ENCODE data around the gene ZNF480.
"Not testable (repeated sequence)": the region's sequence is repeated elsewhere in the genome, so short reads cannot be mapped to it uniquely, and the experiment has no call there.

ZNF480 gene

GRCh38 chr19:52296773-52297600 lies at the start of gene ZNF480:
Gene ZNF480 (plus strand): TSS chr19:52297169. CDS start chr19:52300413, 3,244 bp downstream.
- in situ Hi-C loops (cut with MboI; ENCODE audit: low sequenced_read_pairs) = no loop called here

DNA sequence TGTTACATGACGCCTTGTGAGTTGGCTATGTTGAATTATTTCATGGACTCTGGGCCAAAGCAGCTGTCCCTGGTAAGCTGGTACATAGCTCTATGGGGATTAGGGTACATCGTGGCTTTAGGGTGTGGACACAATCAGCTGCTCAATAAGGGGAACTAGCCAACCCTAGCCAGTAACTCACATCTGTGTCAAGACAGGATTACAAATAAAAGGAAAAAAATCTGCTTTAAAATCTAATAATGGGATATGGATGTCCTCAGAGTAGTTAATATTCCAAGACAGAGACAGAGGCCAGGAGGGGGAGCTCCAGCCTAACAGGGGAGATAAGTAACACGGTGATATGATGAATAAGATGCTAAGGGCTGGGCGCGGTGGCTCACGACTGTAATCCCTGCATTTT lies 48.7 kb upstream of the ZNF480 start:
- in situ Hi-C loops (cut with MboI; ENCODE audit: low sequenced_read_pairs) = no loop called here

GRCh38 chr19:52258426-52258825 lies 38.5 kb upstream of the ZNF480 start:
- in situ Hi-C loops (cut with MboI; ENCODE audit: low sequenced_read_pairs) = no loop called here

DNA sequence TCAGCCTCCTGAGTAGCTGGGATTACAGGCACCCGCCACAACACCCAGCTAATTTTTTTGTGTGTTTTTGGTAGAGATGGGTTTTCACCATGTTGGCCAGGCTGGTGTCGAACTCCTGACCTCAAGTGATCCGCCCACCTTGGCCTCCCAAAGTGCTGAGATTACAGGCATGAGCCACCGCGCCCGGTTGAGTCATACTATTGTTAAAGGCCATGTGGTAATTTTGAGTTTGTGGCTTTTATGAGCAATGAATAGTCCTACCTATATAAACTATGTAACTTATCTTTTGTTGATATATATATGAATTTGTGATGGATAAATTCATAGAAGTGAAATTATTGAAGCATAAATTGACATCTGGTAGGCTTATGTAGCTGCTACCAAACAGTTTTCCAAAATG lies 31.4 kb upstream of the ZNF480 start:
- in situ Hi-C loops (cut with MboI; ENCODE audit: low sequenced_read_pairs) = not testable (repeated sequence)

GRCh38 chr19:52269338-52270261 lies 27.4 kb upstream of the ZNF480 start, which contains the start of gene ZNF766:
Gene ZNF766 (plus strand): TSS chr19:52269587. CDS start chr19:52269614, 27 bp downstream.
- in situ Hi-C loops (cut with MboI; ENCODE audit: low sequenced_read_pairs) = no loop called here

GRCh38 chr19:52270266-52270885 lies 26.6 kb upstream of the ZNF480 start:
- in situ Hi-C loops (cut with MboI; ENCODE audit: low sequenced_read_pairs) = no loop called here

- in situ Hi-C loops (cut with MboI; ENCODE audit: low sequenced_read_pairs) = no loop called here
These were observed 23.7 kb upstream of the ZNF480 start for GRCh38 chr19:52273301-52273700.

- in situ Hi-C loops (cut with MboI; ENCODE audit: low sequenced_read_pairs) = no loop called here
These were observed 22.8 kb upstream of the ZNF480 start for GRCh38 chr19:52274191-52274590.

DNA sequence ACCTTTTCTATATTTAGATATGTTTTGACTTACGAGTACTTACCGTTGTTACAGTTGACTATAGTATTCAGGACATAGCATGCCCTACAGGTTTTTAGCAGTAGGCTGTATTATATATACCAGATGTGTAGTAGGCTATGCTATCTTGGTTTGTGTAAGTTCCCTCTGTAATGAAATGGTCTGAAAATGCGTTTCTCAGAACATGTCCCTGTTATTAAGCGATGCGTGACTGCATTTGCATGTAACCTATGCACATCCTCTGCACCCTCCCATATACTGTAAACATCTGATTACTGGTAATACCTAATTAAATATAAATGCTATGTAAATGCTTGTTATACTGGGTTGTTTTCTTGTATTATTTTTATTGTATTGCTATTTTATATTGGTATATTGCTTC lies 21.0 kb upstream of the ZNF480 start:
- in situ Hi-C loops (cut with MboI; ENCODE audit: low sequenced_read_pairs) = no loop called here

DNA sequence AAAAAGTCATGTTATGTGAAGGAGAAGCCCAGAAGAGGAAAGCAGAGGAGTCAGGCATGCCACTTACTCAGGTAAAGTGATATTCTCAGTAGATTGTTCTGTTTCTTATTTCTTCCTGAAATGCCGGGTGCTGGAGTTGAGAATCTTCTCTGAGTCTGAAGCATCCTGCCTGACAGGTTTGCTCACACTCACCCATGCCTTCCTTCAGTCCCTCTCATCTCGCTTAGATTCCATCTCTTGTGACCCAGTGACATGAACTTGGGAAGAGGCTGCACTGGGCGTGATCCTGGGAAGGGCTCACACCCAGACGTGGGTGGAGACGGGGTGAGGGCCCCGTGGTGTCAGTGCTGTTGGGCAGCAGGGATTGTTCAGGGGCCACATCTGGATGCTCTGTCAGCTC lies 19.5 kb upstream of the ZNF480 start:
- in situ Hi-C loops (cut with MboI; ENCODE audit: low sequenced_read_pairs) = no loop called here

GRCh38 chr19:52286256-52286655 lies 10.7 kb upstream of the ZNF480 start:
- in situ Hi-C loops (cut with MboI; ENCODE audit: low sequenced_read_pairs) = no loop called here

GRCh38 chr19:52291781-52292180 lies 5.2 kb upstream of the ZNF480 start:
- in situ Hi-C loops (cut with MboI; ENCODE audit: low sequenced_read_pairs) = no loop called here

DNA sequence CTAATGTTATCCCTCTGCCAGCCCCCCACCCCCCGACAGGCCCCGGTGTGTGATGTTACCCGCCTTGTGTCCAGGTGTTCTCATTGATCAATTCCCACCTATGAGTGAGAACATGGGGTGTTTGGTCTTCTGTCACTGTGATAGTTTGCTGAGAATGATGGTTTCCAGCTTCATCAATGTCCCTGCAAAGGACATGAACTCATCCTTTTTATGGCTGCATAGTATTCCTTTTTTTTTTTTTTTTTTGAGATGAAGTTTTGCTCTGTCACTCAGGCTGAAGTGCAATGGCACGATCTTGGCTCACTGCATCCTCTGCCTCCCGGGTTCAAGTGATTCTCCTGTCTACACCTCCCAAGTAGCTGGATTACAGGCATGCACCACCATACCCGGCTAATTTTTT lies 4.0 kb upstream of the ZNF480 start:
- in situ Hi-C loops (cut with MboI; ENCODE audit: low sequenced_read_pairs) = not testable (repeated sequence)

- in situ Hi-C loops (cut with MboI; ENCODE audit: low sequenced_read_pairs) = no loop called here
These were observed 583 bp upstream of the ZNF480 start for GRCh38 chr19:52296400-52296772.

- in situ Hi-C loops (cut with MboI; ENCODE audit: low sequenced_read_pairs) = no loop called here
These were observed 814 bp downstream of the ZNF480 start for GRCh38 chr19:52297601-52298364.

DNA sequence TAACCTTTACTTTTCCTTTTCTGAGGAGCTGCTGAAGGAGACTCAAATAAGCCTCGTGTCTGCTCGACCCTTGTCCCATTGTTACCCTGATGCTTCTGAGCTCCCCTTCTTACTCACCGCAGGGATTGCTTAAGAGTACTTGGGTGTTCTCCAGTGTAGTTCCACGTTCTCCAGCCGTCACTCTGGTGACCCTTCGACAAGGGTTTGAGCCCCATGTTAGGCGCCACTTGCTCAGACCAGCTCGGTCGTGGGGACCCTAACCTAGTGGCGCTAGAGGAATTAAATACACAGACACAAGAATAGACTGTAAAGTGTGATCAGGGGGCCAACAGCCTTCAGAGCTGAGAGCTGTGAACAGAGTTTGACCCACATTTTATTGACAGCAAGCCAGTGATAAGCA lies 10.3 kb downstream of the ZNF480 start:
- in situ Hi-C loops (cut with MboI; ENCODE audit: low sequenced_read_pairs) = no loop called here

DNA sequence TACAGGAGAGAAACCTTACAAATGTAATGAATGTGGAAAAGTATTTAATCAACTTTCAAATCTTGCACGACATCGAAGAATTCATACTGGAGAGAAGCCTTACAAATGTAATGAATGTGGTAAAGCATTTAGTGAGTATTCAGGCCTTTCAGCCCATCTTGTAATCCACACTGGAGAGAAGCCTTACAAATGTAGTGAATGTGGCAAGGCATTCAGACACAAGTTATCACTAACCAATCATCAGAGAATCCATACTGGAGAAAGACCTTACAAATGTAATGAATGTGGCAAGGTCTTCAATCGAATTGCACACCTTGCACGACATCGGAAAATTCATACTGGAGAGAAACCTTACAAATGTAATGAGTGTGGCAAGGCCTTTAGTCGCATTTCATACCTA lies 25.5 kb downstream of the ZNF480 start:
- in situ Hi-C loops (cut with MboI; ENCODE audit: low sequenced_read_pairs) = no loop called here

DNA sequence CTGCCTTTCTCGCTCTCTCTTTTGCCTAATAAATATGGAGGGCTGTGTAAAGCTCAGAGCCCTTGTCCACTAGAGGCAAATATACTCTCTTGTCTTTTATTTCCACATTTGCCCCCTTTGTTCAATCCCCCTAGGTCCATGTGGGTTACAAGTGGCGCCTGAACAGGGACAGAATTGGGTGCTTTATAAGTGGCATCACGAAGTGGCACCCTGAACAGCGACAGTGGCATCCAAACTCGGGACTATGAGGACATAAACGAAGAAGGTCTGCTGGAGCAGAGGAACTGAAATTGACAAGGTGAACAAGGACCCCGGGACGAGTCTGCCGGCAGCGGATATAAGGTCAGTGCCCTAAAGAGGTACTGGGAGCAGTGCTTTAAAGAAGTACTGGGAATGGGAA lies 34.8 kb downstream of the ZNF480 start:
- in situ Hi-C loops (cut with MboI; ENCODE audit: low sequenced_read_pairs) = no loop called here

DNA sequence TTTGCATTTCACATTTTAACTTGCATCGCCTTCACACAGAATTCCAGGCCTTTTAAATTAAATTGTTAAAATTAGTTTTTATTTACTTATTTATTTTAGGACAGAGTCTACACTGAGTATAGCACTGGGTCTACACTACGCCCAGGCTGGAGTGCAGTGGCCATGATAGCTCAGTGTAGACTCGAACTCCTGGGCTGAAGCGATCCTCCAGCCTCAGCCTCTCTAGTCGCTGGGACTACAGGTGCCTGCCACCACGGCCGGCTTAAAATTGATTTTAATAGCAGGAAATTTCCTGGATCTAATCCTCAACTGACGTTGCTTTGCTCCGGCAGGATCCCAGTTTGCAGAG lies 38.8 kb downstream of the ZNF480 start:
- in situ Hi-C loops (cut with MboI; ENCODE audit: low sequenced_read_pairs) = no loop called here

- in situ Hi-C loops (cut with MboI; ENCODE audit: low sequenced_read_pairs) = no loop called here
These were observed 39.3 kb downstream of the ZNF480 start, which contains the start of gene ZNF610 for GRCh38 chr19:52336117-52336790. Gene ZNF610 (plus strand): TSS chr19:52336243. CDS start chr19:52349173, 12,930 bp downstream.

Data from HL-60/S4 treated with retinoic acid at 250 ng/mL for 4 days and 3 days (cell line).